RWPE2 (cell line): ENCODE data around the gene SLC39A13.

ENCODE experiments used
- ATAC-seq: fragments of 200-7000 bp; cut with Tn5 transposase; 3 replicates; pipeline ENCODE4 v1.9.1; 2021; ENCODE audit warnings: low read depth
- DNase-seq: peaks from one replicate; pipeline ENCODE4 v3.0.0-alpha.2; 2020; ENCODE audit warnings: low spot score
- H3K27ac ChIP-seq: fragments of 450-650 bp; 2 replicates; pipeline ENCODE4 v1.5.1; 2017; ENCODE audit warnings: mild to moderate bottlenecking; ENCODE audit not compliant: poor library complexity, severe bottlenecking
- H3K27me3 ChIP-seq: fragments of 250-450 bp; sonication (Bioruptor Pico); 2 replicates; pipeline ENCODE4 v1.5.1; 2021; ENCODE audit warnings: mild to moderate bottlenecking, moderate library complexity; ENCODE audit not compliant: insufficient read depth, poor library complexity, severe bottlenecking
- H3K36me3 ChIP-seq: fragments of 250-450 bp; sonication (Bioruptor Pico); 2 replicates; pipeline ENCODE4 v1.5.1; 2020; ENCODE audit warnings: low read depth, mild to moderate bottlenecking, moderate library complexity
- H3K4me1 ChIP-seq: fragments of 250-450 bp; sonication (Bioruptor Pico); 2 replicates; pipeline ENCODE4 v1.5.1; 2021; ENCODE audit warnings: mild to moderate bottlenecking, moderate library complexity; ENCODE audit not compliant: insufficient read depth, poor library complexity, severe bottlenecking
- H3K4me3 ChIP-seq: fragments of 250-450 bp; sonication (Bioruptor Pico); 2 replicates; pipeline ENCODE4 v1.5.1; 2021; ENCODE audit warnings: mild to moderate bottlenecking, moderate library complexity; ENCODE audit not compliant: severe bottlenecking
- H3K9me3 ChIP-seq: fragments of 250-450 bp; sonication (Bioruptor Pico); 2 replicates; pipeline ENCODE4 v1.5.1; 2021; ENCODE audit warnings: mild to moderate bottlenecking, moderate library complexity; ENCODE audit not compliant: severe bottlenecking
- CTCF ChIP-seq: fragments of 450-650 bp; IDR thresholded peaks from one replicate; pipeline ENCODE4 v1.5.1; 2017; ENCODE audit warnings: mild to moderate bottlenecking, moderate library complexity; ENCODE audit not compliant: poor library complexity, severe bottlenecking

The SLC39A13 gene

GRCh38 chr11:47433157-47433556 lies 24.8 kb downstream of the SLC39A13 start:
- H3K4me3 ChIP-seq, result no peak overlapping the region
- DNase-seq (no peak), ATAC-seq (no peak)
- H3K4me1 ChIP-seq, result no peaks in the 10 kb centered on the region
- no peaks in the 10 kb centered on the region for H3K27me3 ChIP-seq
- no peaks in the 10 kb centered on the region for H3K9me3 ChIP-seq
- no peak for TF ChIP-seq CTCF
- no peak overlapping the region for H3K27ac ChIP-seq
- H3K36me3 ChIP-seq, result no peaks in the 10 kb centered on the region

DNA sequence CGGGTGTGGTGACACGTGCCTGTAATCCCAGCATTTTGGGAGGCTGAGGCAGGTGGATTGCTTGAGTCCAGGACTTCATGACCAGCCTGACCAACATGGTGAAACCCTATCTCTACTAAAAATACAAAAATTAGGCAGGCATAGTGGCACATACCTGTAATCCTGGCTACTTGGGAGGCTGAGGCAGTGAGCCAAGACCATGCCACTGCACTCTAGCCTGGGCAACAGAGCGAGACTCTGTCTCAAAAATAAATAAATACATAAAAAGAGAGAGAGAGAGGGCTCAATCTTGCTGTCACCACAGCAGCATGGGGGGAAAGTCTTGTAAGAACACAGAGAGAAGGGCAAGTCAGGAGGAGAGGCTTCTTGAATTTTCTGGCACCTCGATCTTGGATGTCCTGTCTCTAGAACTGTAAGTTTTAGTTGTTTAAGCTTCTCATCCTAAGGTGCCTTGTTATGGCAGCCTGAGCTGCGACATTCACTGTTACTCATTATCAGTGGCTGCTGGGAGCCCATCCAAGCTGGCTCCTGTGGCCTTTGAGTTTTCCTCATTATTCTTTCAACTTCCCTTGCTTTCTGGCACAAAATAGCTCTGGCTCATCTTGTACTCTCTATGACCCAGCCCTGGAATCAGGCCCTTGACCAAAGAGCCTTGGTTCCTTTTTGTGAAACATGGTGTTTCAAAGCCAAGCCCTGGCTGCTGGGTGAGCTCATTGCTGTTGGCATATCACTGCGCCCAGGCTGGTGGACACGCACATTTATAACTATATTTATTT lies 25.8 kb downstream of the SLC39A13 start:
- no peak for TF ChIP-seq CTCF
- ATAC-seq, result no peak
- H3K36me3 ChIP-seq, result no peaks in the 10 kb centered on the region

GRCh38 chr11:47435687-47436086 lies 27.3 kb downstream of the SLC39A13 start:
- H3K27ac ChIP-seq, result no peak overlapping the region
- H3K4me1 ChIP-seq, result no peaks in the 10 kb centered on the region
- no peaks in the 10 kb centered on the region for H3K36me3 ChIP-seq
- H3K4me3 ChIP-seq, result no peak overlapping the region
- no peak for TF ChIP-seq CTCF
- no peak for DNase-seq
- ATAC-seq, result no peak
- H3K27me3 ChIP-seq, result no peaks in the 10 kb centered on the region
- H3K9me3 ChIP-seq, result no peaks in the 10 kb centered on the region

More for the DNA sequence above, 25.8 kb downstream of the SLC39A13 start:
- Histone ChIP-seq H3K27me3 (no peaks in the 10 kb centered on the region), H3K4me3 (no peak overlapping the region), H3K9me3 (no peaks in the 10 kb centered on the region), H3K4me1 (no peaks in the 10 kb centered on the region), H3K27ac (no peak overlapping the region)
- DNase-seq, result no peak

- H3K27ac ChIP-seq, result no peak overlapping the region
- no peaks in the 10 kb centered on the region for H3K4me1 ChIP-seq
- DNase-seq (no peak), ATAC-seq (no peak)
- no peak for TF ChIP-seq CTCF
- H3K36me3 ChIP-seq, result no peaks in the 10 kb centered on the region
- H3K4me3 ChIP-seq, result no peak overlapping the region
- H3K27me3 ChIP-seq, result no peaks in the 10 kb centered on the region
- H3K9me3 ChIP-seq, result no peaks in the 10 kb centered on the region
Observed at GRCh38 chr11:47436726-47437125, 28.3 kb downstream of the SLC39A13 start.

GRCh38 chr11:47437218-47437745 lies 28.9 kb downstream of the SLC39A13 start:
- no peak overlapping the region for H3K27ac ChIP-seq

More at GRCh38 chr11:47437218-47437745, 28.9 kb downstream of the SLC39A13 start:
- DNase-seq (no peak), ATAC-seq (no peak)
- no peak for TF ChIP-seq CTCF
- Histone ChIP-seq H3K4me3 (no peak overlapping the region), H3K36me3 (no peaks in the 10 kb centered on the region), H3K9me3 (no peaks in the 10 kb centered on the region), H3K4me1 (no peaks in the 10 kb centered on the region), H3K27me3 (no peaks in the 10 kb centered on the region)
